Thymus (tissue), 11 donors: ENCODE data around the gene LATS2. TPM values are rescaled to one million over a fixed set of nuclear protein-coding genes. Genes with fewer than 3 reads are reported as not detected.

ENCODE experiments used
- DNase-seq, 9 donors: peaks; one replicate each; pipeline ENCODE4 v3.0.0-alpha.2; 2013; ENCODE audit warnings: low spot score in 9 of 9, low read depth in 6 of 9, missing footprints in 1 of 9
- H3K27ac ChIP-seq, 2 donors: one replicate each; pipeline ENCODE4 v1.5.1; 2013; ENCODE audit warnings: control low read depth in 1 of 2, low read depth in 1 of 2, low read length in 1 of 2, mild to moderate bottlenecking in 1 of 2, moderate library complexity in 1 of 2
- H3K27me3 ChIP-seq, 2 donors: one replicate each; pipeline ENCODE4 v1.5.1; 2013; ENCODE audit warnings: low read length in 1 of 2; ENCODE audit not compliant: control insufficient read depth in 2 of 2, insufficient read depth in 1 of 2
- H3K36me3 ChIP-seq, 2 donors: one replicate each; pipeline ENCODE4 v1.5.1; 2013; ENCODE audit warnings: low read length in 1 of 2, mild to moderate bottlenecking in 1 of 2, moderate library complexity in 1 of 2; ENCODE audit not compliant: control insufficient read depth in 2 of 2, insufficient read depth in 2 of 2
- H3K4me1 ChIP-seq, 2 donors: one replicate each; pipeline ENCODE4 v1.5.1; 2013; ENCODE audit warnings: low read length in 2 of 2; ENCODE audit not compliant: control insufficient read depth in 2 of 2, insufficient read depth in 2 of 2
- H3K4me3 ChIP-seq, 2 donors: one replicate each; pipeline ENCODE4 v1.5.1; 2013; ENCODE audit warnings: low read length in 2 of 2, control low read depth in 1 of 2, mild to moderate bottlenecking in 1 of 2
- H3K9me3 ChIP-seq, 2 donors: one replicate each; pipeline ENCODE4 v1.5.1; 2013; ENCODE audit warnings: low read length in 1 of 2, mild to moderate bottlenecking in 1 of 2; ENCODE audit not compliant: control insufficient read depth in 2 of 2, insufficient read depth in 1 of 2
- WGBS: extraction: QIAGEN DNeasy Blood & Tissue Kit; methylation state at CpG from one replicate; pipeline ENCODE4 v1.1.7; 2013; 5-methylcytosine and 5-hydroxymethylcytosine counted together
- polyA plus RNA-seq: library from polyadenylated mRNA; stranded (reverse); fragments of 200-250 nt; gene quantifications from one replicate; pipeline ENCODE4 v1.2.3, GENCODE V29; 2013
- total RNA-seq: library from RNA; stranded (reverse); fragments of 120-200 nt; gene quantifications from one replicate; pipeline ENCODE4 v1.2.4, GENCODE V29; 2013
- donor health status: healthy.

The LATS2 gene
- total and polyA plus RNA-seq, 2 donors, result 1.2 to 4.6 TPM

- H3K36me3 ChIP-seq, result no peaks in the 10 kb centered on the region
- H3K27me3 ChIP-seq, result no peaks in the 10 kb centered on the region
- H3K9me3 ChIP-seq, result no peaks in the 10 kb centered on the region
- no peak overlapping the region for H3K27ac ChIP-seq
- H3K4me1 ChIP-seq, result no peaks in the 10 kb centered on the region
- whole genome bisulfite sequencing, result 88% methylated on average over 2 of the region's 2 CpGs
- no peak for DNase-seq
- no peak overlapping the region for H3K4me3 ChIP-seq
Measured at GRCh38 chr13:21043898-21044297, 17.5 kb downstream of the LATS2 start.

- Histone ChIP-seq H3K36me3 (no peaks in the 10 kb centered on the region), H3K4me1 (no peaks in the 10 kb centered on the region), H3K27ac (no peak overlapping the region), H3K27me3 (no peaks in the 10 kb centered on the region), H3K9me3 (no peaks in the 10 kb centered on the region), H3K4me3 (no peak overlapping the region)
- 92% methylated on average over 15 of the region's 15 CpGs for WGBS
- no peak for DNase-seq
Measured at GRCh38 chr13:21040120-21040826, 21.1 kb downstream of the LATS2 start.

GRCh38 chr13:21039097-21039800 lies 22.1 kb downstream of the LATS2 start:
- Histone ChIP-seq H3K27me3 (no peaks in the 10 kb centered on the region), H3K9me3 (no peaks in the 10 kb centered on the region), H3K36me3 (no peaks in the 10 kb centered on the region), H3K27ac (no peak overlapping the region), H3K4me3 (no peak overlapping the region), H3K4me1 (no peaks in the 10 kb centered on the region)
- 29% methylated on average over 6 of the region's 6 CpGs for WGBS
- no peak for DNase-seq

- Histone ChIP-seq H3K36me3 (no peaks in the 10 kb centered on the region), H3K4me3 (no peak overlapping the region), H3K27me3 (no peaks in the 10 kb centered on the region), H3K4me1 (no peaks in the 10 kb centered on the region), H3K27ac (no peak overlapping the region), H3K9me3 (no peaks in the 10 kb centered on the region)
- DNase-seq, result no peak
- 90% methylated on average over 8 of the region's 8 CpGs for WGBS
Measured at GRCh38 chr13:21037656-21038055, 23.7 kb downstream of the LATS2 start.

- no peaks in the 10 kb centered on the region for H3K4me1 ChIP-seq
- H3K27ac ChIP-seq, result no peak overlapping the region
- no peaks in the 10 kb centered on the region for H3K36me3 ChIP-seq
- no peak for DNase-seq
- 76% methylated on average over 5 of the region's 5 CpGs for WGBS
- H3K9me3 ChIP-seq, result no peaks in the 10 kb centered on the region
- H3K27me3 ChIP-seq, result no peaks in the 10 kb centered on the region
- H3K4me3 ChIP-seq, result no peak overlapping the region
Measured at GRCh38 chr13:21035498-21035897, 25.9 kb downstream of the LATS2 start.

GRCh38 chr13:21034603-21035191 lies 26.7 kb downstream of the LATS2 start:
- no peaks in the 10 kb centered on the region for H3K4me1 ChIP-seq
- WGBS, result 38% methylated on average over 8 of the region's 8 CpGs
- H3K27me3 ChIP-seq, result no peaks in the 10 kb centered on the region
- H3K9me3 ChIP-seq, result no peaks in the 10 kb centered on the region
- H3K4me3 ChIP-seq, result no peak overlapping the region
- no peak overlapping the region for H3K27ac ChIP-seq
- no peaks in the 10 kb centered on the region for H3K36me3 ChIP-seq
- DNase-seq, result peak in 1 of 9 donors; percentile 25

- 88% methylated on average over 13 of the region's 13 CpGs for WGBS
- no peaks in the 10 kb centered on the region for H3K9me3 ChIP-seq
- H3K4me3 ChIP-seq, result no peak overlapping the region
- H3K27me3 ChIP-seq, result no peaks in the 10 kb centered on the region
- DNase-seq, result no peak
- H3K27ac ChIP-seq, result no peak overlapping the region
- no peaks in the 10 kb centered on the region for H3K4me1 ChIP-seq
- H3K36me3 ChIP-seq, result no peaks in the 10 kb centered on the region
Measured at GRCh38 chr13:21033856-21034602, 27.4 kb downstream of the LATS2 start.

- H3K4me1 ChIP-seq, result no peaks in the 10 kb centered on the region
- WGBS, result 85% methylated on average over 8 of the region's 8 CpGs
Measured at GRCh38 chr13:21033212-21033840, 28.1 kb downstream of the LATS2 start.

More at GRCh38 chr13:21033212-21033840, 28.1 kb downstream of the LATS2 start:
- no peaks in the 10 kb centered on the region for H3K36me3 ChIP-seq
- H3K27ac ChIP-seq, result no peak overlapping the region
- H3K27me3 ChIP-seq, result no peaks in the 10 kb centered on the region
- no peaks in the 10 kb centered on the region for H3K9me3 ChIP-seq
- H3K4me3 ChIP-seq, result no peak overlapping the region
- DNase-seq, result no peak
